Activated naive CD4-positive, alpha-beta T cell treated with anti-CD3 and anti-CD28 coated beads, Interleukin-2, amount 10 ng/mL, durations not matched to agents 7 days and 5 days (primary cell): ENCODE measurements around the gene FNIP1.

Experiments
- CTCF ChIA-PET: fragments of 350-600 bp; sonication (Branson Sonifier 250); formaldehyde crosslinking; loops from one replicate; lab custom pipeline; 2021; ENCODE audit warnings: antibody characterized with exemption; lab: Charles Lee
- DNase-seq: peaks from one replicate; pipeline ENCODE4 v3.0.0-alpha.2; 2020
- H3K27ac Mint-ChIP-seq: one replicate; pipeline ENCODE4 v1.8.0; 2021; ENCODE audit warnings: mild to moderate bottlenecking, moderate library complexity, mixed read lengths
- H3K27me3 Mint-ChIP-seq: one replicate; pipeline ENCODE4 v1.8.0; 2021; ENCODE audit warnings: mild to moderate bottlenecking, mixed read lengths
- H3K36me3 Mint-ChIP-seq: one replicate; pipeline ENCODE4 v1.8.0; 2021; ENCODE audit warnings: mixed read lengths
- H3K4me1 Mint-ChIP-seq: one replicate; pipeline ENCODE4 v1.8.0; 2021; ENCODE audit warnings: mixed read lengths
- H3K4me3 Mint-ChIP-seq: one replicate; pipeline ENCODE4 v1.8.0; 2021; ENCODE audit warnings: mild to moderate bottlenecking, moderate library complexity, mixed read lengths
- H3K9me3 Mint-ChIP-seq: one replicate; pipeline ENCODE4 v1.8.0; 2021; ENCODE audit warnings: mixed read lengths

The FNIP1 gene

GRCh38 chr5:131641494-131641893, 155.3 kb downstream of the FNIP1 start:
- Mint-ChIP-seq H3K4me1 (peaks cover 22% of the 10 kb centered on the region), H3K27ac (no peak overlapping the region), H3K9me3 (no peaks in the 10 kb centered on the region), H3K27me3 (no peaks in the 10 kb centered on the region), H3K36me3 (peaks cover 27% of the 10 kb centered on the region), H3K4me3 (no peak overlapping the region)
- DNase-seq, result no peak
- CTCF ChIA-PET, result interaction anchor here (1.7 kb wide), 1 partner anchor 10 kb away, joined by 4 read pairs; no protein-coding TSS in a partner anchor

- Mint-ChIP-seq H3K9me3 (no peaks in the 10 kb centered on the region), H3K4me1 (peaks cover 28% of the 10 kb centered on the region), H3K4me3 (no peak overlapping the region), H3K27ac (peak overlapping the region; percentile 69), H3K27me3 (no peaks in the 10 kb centered on the region), H3K36me3 (peaks cover 22% of the 10 kb centered on the region)
- CTCF ChIA-PET, result interaction anchor here (1.2 to 1.7 kb wide), 2 partner anchors 11 to 368 kb away, joined by 3 to 4 read pairs; no protein-coding TSS in a partner anchor
- DNase-seq, result peak; percentile 30
These were observed 156.6 kb downstream of the FNIP1 start for GRCh38 chr5:131640043-131640856.

- DNase-seq, result no peak
- H3K4me3 Mint-ChIP-seq, result no peak overlapping the region
- H3K4me1 Mint-ChIP-seq, result peaks cover 28% of the 10 kb centered on the region
- H3K27me3 Mint-ChIP-seq, result no peaks in the 10 kb centered on the region
- CTCF ChIA-PET, result interaction anchor here (0.8 kb wide), 1 partner anchor 363 kb away, joined by 3 read pairs; no protein-coding TSS in a partner anchor
- H3K36me3 Mint-ChIP-seq, result peaks cover 11% of the 10 kb centered on the region
- H3K9me3 Mint-ChIP-seq, result no peaks in the 10 kb centered on the region
- no peak overlapping the region for H3K27ac Mint-ChIP-seq
These were observed 157.7 kb downstream of the FNIP1 start for GRCh38 chr5:131639148-131639547.

GRCh38 chr5:131637694-131638093, 159.1 kb downstream of the FNIP1 start:
- H3K9me3 Mint-ChIP-seq, result no peaks in the 10 kb centered on the region
- peak overlapping the region; percentile 0 for H3K27ac Mint-ChIP-seq
- H3K4me3 Mint-ChIP-seq, result no peak overlapping the region
- peaks cover 8% of the 10 kb centered on the region for H3K36me3 Mint-ChIP-seq
- peaks cover 34% of the 10 kb centered on the region for H3K4me1 Mint-ChIP-seq
- no peaks in the 10 kb centered on the region for H3K27me3 Mint-ChIP-seq
- no peak for DNase-seq
- CTCF ChIA-PET, result no interaction called here

- Mint-ChIP-seq H3K36me3 (peaks cover 1% of the 10 kb centered on the region), H3K27ac (peak overlapping the region; percentile 100), H3K4me3 (peak overlapping the region; percentile 91), H3K27me3 (no peaks in the 10 kb centered on the region), H3K9me3 (no peaks in the 10 kb centered on the region), H3K4me1 (peaks cover 34% of the 10 kb centered on the region)
- no peak for DNase-seq
- CTCF ChIA-PET, result interaction anchor here (1.3 kb wide), 1 partner anchor 46 kb away, joined by 4 read pairs; no protein-coding TSS in a partner anchor
These were observed 160.9 kb downstream of the FNIP1 start for GRCh38 chr5:131635684-131636572.

- H3K27me3 Mint-ChIP-seq, result no peaks in the 10 kb centered on the region
- peak within 1 kb of the TSS; percentile 100 for H3K27ac Mint-ChIP-seq
- H3K4me1 Mint-ChIP-seq, result peaks cover 29% of the 10 kb centered on the region
- peaks cover 1% of the 10 kb centered on the region for H3K36me3 Mint-ChIP-seq
- no peaks in the 10 kb centered on the region for H3K9me3 Mint-ChIP-seq
- CTCF ChIA-PET, result interaction anchor here (1.3 kb wide), 1 partner anchor 46 kb away, joined by 4 read pairs; no protein-coding TSS in a partner anchor
- H3K4me3 Mint-ChIP-seq, result peak within 1 kb of the TSS; percentile 91
- peak; percentile 99 for DNase-seq
These were observed 161.7 kb downstream of the FNIP1 start, which contains the start of gene RAPGEF6 for GRCh38 chr5:131634996-131635683. Gene RAPGEF6, minus strand, starts transcription at chr5:131635229. Its CDS starts 199 bp downstream, at chr5:131635030.

- H3K36me3 Mint-ChIP-seq, result peaks cover 5% of the 10 kb centered on the region
- CTCF ChIA-PET, result interaction anchor here (1.1 kb wide), 1 partner anchor 211 kb away, joined by 3 read pairs; no protein-coding TSS in a partner anchor
- peak overlapping the region; percentile 100 for H3K27ac Mint-ChIP-seq
- H3K4me3 Mint-ChIP-seq, result peak overlapping the region; percentile 91
- peak; percentile 77 for DNase-seq
- H3K4me1 Mint-ChIP-seq, result peaks cover 28% of the 10 kb centered on the region
- no peaks in the 10 kb centered on the region for H3K27me3 Mint-ChIP-seq
- no peaks in the 10 kb centered on the region for H3K9me3 Mint-ChIP-seq
These were observed 162.2 kb downstream of the FNIP1 start for GRCh38 chr5:131634666-131634995.

- H3K9me3 Mint-ChIP-seq, result no peaks in the 10 kb centered on the region
- no peak for DNase-seq
- peaks cover 5% of the 10 kb centered on the region for H3K36me3 Mint-ChIP-seq
- H3K27me3 Mint-ChIP-seq, result no peaks in the 10 kb centered on the region
- peak overlapping the region; percentile 100 for H3K27ac Mint-ChIP-seq
- peaks cover 27% of the 10 kb centered on the region for H3K4me1 Mint-ChIP-seq
- peak overlapping the region; percentile 91 for H3K4me3 Mint-ChIP-seq
- CTCF ChIA-PET, result interaction anchor here (1.1 kb wide), 1 partner anchor 211 kb away, joined by 3 read pairs; no protein-coding TSS in a partner anchor
These were observed 162.6 kb downstream of the FNIP1 start for GRCh38 chr5:131634238-131634637.

GRCh38 chr5:131633830-131634229, 163.0 kb downstream of the FNIP1 start:
- Mint-ChIP-seq H3K27ac (peak overlapping the region; percentile 100), H3K27me3 (no peaks in the 10 kb centered on the region), H3K36me3 (peaks cover 9% of the 10 kb centered on the region), H3K9me3 (no peaks in the 10 kb centered on the region), H3K4me1 (peaks cover 29% of the 10 kb centered on the region), H3K4me3 (peak overlapping the region; percentile 91)
- CTCF ChIA-PET, result interaction anchor here (1.1 kb wide), 2 partner anchors 119 to 210 kb away, joined by 3 read pairs; no protein-coding TSS in a partner anchor
- no peak for DNase-seq

GRCh38 chr5:131630963-131631350, 165.9 kb downstream of the FNIP1 start:
- Mint-ChIP-seq H3K27ac (no peak overlapping the region), H3K36me3 (peaks cover 22% of the 10 kb centered on the region), H3K27me3 (no peaks in the 10 kb centered on the region), H3K9me3 (no peaks in the 10 kb centered on the region), H3K4me3 (no peak overlapping the region), H3K4me1 (peaks cover 34% of the 10 kb centered on the region)
- DNase-seq, result no peak
- CTCF ChIA-PET, result interaction anchor here (2.3 kb wide), 1 partner anchor 42 kb away, joined by 7 read pairs; no protein-coding TSS in a partner anchor

- DNase-seq, result no peak
- Mint-ChIP-seq H3K9me3 (no peaks in the 10 kb centered on the region), H3K4me3 (no peak overlapping the region), H3K27ac (no peak overlapping the region), H3K36me3 (peaks cover 25% of the 10 kb centered on the region), H3K27me3 (no peaks in the 10 kb centered on the region), H3K4me1 (peaks cover 35% of the 10 kb centered on the region)
- CTCF ChIA-PET, result interaction anchor here (0.6 to 2.3 kb wide), 3 partner anchors 31 to 445 kb away, joined by 4 to 7 read pairs (median 5); no protein-coding TSS in a partner anchor
These were observed 166.4 kb downstream of the FNIP1 start for GRCh38 chr5:131630208-131630962.

GRCh38 chr5:131628990-131629389, 167.8 kb downstream of the FNIP1 start:
- no peaks in the 10 kb centered on the region for H3K27me3 Mint-ChIP-seq
- no peak overlapping the region for H3K27ac Mint-ChIP-seq
- no peak overlapping the region for H3K4me3 Mint-ChIP-seq
- no peak for DNase-seq
- CTCF ChIA-PET, result interaction anchor here (1.0 kb wide), 1 partner anchor 206 kb away, joined by 3 read pairs; no protein-coding TSS in a partner anchor
- H3K9me3 Mint-ChIP-seq, result no peaks in the 10 kb centered on the region
- H3K4me1 Mint-ChIP-seq, result peaks cover 34% of the 10 kb centered on the region
- H3K36me3 Mint-ChIP-seq, result peaks cover 31% of the 10 kb centered on the region
